ENCODE data around the gene EXOC4.
"Not testable (repeated sequence)": the region's sequence is repeated elsewhere in the genome, so short reads cannot be mapped to it uniquely, and the experiment has no call there.

The EXOC4 gene

DNA sequence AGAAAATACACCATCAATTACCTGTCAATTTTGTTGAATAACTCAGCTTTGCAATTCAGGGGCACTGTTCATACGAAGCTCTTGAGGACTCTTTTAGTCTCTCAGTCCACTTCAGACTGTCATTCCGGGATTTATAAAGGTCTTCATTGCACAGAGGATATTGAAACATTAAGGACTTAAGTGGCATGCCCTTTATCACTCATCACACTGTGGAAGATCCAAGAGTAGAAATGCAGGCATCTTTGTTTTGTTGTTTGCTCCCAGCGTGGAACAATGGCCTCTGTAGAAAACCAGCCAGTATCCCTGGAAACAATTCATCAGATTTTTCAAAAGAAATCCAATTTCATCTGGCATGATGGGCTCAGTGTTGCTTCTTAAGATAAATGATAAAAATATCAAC, 808.0 kb downstream of the EXOC4 start:
- DNase-seq, result no peak

DNA sequence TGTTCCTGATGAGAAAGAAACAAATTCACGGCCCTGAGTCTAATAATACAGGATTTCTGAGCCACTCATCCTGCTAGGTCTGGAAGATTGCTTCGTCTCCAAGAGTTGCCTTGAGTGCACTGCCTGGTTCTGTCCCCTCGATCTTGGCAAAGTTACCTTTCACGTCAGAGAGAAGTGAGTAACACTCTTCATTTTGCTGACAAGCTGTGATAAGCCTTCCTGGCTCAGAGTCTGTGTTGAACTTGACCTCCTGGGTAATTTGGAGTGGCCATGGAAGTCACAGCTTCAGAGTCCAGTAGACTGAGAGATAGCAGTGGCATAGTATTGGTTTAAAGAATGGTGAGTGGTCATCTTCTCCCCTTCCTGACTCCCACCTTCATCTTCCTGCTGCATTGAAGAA, 809.6 kb downstream of the EXOC4 start:
- no peak for DNase-seq

DNA sequence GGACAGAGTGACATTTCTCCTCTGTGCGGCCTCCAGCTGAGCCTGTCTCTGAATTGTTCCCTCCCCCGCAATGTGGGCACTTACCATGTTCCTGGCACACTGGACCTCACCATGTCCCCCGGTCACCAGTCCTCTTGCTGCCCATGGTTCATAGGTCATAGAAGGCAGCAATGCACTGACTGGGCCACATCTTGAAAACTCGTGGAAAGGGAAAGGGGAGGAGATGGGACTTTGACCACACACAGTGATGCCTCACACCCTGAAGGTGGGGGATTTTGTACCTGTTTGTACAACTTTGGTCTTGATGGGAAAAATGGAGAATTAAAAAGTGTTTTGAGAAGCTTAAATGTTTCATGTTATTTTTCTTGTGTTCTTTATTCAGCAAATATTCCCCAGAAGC, 812.5 kb downstream of the EXOC4 start:
- no peak for DNase-seq

DNA sequence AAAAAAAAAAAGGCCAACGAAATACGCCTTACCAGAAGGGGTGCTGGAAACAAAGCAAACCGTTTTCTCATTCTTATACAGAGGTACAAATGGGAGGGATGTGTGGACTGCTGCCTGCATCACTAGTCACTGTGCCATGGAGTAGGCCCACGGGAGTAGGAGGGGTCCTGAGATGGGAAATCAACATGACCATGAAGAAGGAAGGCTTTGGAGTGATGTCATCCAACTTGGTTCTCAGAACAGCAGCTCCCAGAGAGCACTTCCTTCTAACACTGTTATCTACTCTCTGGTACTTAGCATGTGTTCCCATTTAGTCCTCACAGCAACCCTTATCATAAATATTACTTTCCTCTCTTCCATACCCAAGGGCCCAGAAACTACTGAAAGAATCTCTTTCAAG, 814.3 kb downstream of the EXOC4 start:
- no peak for DNase-seq

DNA sequence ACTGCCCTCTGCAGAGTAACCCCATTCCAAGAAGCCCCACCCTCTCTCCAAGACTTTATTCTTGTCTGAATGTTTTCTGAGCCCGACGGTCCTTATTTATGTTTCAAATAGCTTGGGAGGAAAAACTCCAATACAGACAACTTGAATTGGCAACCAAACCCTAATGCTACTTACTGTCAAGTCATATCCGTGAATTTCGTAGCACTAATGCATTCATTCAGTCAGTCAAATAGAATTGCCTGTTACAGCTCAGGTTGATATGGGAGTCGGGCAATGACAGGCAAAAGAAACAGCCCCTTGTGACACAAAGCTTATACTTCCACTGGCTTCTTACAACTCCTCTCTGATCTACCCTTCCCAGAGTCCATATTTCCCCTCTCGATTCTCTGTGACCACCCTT, 815.8 kb downstream of the EXOC4 start:
- no peak for DNase-seq

DNA sequence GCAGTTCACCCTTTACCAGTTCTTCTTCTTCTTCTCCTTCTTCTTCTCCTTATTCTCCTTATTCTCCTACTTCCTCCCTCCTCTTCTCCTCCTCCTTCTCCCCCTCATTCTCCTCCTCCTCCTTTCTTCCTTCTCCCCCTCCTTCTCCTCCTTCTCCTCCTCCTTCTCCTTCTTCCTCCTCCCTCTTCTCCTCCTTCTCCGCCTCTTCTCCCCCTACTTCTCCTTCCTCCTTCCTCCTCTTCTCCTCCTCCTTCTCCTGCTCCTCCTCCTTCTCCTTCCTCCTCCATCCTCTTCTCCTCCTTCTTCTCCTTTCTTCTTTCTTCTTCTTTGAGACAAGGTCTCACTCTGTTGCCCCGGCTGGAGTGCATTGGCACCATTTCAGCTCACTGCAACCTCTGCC, 816.3 kb downstream of the EXOC4 start:
- no peak for DNase-seq

DNA sequence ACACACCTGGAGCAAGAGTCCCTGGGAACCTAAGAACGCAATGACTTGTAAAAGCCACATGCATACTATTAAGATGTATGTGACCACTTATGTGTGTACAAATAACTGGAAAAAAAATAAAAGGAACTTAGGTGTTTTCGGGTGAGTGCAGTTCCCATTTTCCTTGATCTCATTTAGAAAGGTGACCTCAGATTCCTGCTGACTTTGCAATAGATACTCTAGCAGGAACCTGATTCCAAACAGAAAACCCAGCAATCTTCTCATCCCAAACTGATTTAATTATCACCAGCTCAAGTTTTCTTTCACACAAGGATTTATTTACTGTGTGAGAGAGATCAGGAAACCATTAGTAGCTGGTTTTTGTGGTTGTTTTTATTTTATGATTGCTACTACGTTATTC, 817.8 kb downstream of the EXOC4 start:
- DNase-seq, result no peak

DNA sequence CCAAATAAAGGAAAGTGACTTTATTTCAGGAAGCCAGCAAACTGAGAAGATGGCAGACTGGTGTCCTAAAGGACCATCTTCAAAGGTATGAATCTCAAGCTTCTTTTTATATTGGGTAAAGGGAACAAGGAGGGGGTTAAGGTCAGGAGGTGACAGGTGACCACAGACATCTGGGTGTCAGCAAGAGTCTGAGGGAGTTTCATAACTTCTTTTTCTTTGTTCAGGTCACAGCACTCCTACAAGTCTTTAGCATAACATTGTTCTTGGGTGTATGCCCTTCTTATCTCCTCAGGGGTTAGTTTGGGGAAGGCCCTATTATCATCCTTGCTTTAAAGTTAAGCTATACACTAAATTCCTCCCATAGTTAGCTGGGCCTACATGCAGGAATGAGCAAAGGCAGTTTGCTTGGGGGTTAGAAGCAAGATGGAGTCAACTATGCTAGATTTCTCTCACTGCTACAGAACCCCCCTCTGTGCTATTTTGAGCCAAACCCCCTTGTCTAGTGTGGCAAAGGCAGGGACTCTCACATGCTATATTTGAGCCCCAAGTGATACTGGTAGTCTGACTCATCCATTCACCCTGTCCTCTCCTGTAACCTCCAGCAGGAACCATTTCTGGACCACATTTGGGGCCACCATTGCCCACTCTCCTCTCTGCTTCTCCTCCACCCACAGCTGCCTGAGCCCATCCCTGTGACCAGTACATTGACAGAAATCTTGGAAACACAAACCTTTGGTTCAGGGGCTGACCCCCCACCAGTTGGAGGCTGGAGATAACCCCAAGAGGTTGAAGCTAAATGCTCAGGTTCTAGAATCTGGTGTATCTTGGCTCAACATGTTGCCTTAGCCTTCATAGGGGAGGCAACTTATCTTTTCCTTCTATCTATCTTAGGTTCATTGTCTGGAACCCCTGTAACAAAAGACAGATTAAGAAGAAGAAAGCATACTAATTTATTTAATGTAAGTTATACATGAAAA, 818.8 kb downstream of the EXOC4 start:
- no peak for DNase-seq

DNA sequence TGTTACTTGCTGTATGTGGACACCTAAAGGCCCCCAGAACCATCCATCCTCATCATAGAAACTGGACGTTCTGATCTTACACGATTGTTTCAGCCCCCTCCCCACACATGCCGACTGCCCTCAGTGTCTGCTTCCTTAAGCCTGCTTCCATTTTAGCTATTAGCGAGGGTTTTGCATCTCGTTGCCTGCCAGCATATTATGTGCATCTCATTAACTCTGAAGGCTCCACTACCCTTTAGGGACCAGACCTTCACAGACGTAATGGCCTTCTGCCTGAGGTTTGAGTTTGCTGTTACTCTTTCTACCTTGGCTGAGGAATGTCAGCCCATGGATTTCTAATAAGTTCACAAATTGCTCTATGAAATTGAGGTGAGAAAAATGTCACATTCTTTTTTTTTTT, 820.4 kb downstream of the EXOC4 start:
- no peak for DNase-seq

DNA sequence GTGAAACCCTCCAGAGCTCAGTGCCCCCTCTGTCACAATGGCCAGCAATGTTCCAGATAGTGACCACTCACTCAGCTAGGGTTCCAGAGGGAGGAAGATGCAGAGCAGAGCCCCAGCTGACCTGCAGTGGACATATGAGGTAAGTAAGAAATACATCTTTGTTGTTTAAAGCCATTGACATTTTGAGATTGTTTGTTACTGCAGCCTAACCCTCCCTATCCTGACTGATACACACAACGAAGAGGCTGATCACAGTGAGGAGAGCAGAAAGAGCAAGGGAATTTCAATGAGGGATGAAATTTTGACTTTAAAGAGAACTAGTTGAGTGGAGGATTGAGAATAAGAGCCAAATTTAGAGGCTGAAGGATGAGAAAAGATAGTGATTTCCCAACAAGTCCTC, 822.9 kb downstream of the EXOC4 start:
- DNase-seq, result no peak

DNA sequence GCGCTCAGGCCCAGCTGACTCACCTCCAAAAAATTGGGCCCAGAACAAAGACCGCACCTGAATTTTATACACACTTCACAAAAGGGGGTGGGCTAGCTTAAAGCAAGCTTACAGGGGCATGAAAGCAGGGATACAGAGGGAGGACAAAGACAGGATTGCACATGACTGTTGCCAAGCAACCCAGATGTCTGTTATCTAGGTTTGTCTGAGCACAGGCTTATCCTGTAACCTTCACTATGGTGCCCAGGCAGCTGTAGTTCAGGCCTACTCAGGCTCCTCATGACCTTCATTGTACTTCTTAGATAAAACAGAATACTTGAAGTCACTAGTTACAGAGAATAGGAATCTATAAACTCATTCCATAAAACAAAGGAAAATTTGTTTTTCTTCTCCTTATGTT, 824.7 kb downstream of the EXOC4 start:
- DNase-seq, result not testable (repeated sequence)

DNA sequence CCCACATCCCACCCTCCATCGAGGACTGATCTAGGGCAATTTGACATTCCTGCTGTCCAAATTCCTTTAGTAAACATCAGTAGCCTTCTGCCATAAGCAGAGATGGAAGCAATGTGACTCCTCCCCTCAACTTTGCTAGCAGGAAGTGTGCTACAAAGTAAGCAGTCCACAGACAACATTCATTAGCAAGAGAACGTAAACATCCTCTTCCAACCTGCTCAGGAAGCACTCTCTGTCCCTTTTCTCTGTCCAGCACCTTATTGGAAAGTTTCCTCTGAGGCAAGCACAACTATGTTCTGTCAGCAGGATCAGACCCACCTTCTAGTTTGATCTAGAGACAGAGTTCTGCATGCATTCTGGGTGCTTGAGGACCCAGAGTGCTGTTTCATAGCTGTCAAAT, 826.1 kb downstream of the EXOC4 start:
- DNase-seq, result no peak

DNA sequence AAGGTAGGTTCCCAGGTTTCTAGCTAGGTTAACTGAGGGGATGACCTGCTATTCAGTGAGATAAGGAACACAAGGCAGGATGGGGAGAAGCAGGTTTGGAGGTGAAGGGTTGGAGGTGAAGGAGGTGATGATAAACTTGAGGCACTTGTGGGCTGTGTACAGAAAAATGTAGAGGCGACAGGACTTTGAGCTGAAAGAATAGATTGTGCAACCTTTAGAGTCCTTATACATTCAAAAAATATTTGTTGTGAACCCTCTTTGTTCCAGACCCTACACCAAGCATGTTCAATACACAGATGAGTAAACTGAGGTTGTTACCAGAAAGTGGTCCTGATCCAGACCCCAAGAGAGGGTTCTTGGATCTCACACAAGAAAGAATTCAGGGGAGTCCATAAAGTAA, 828.8 kb downstream of the EXOC4 start:
- no peak for DNase-seq

DNA sequence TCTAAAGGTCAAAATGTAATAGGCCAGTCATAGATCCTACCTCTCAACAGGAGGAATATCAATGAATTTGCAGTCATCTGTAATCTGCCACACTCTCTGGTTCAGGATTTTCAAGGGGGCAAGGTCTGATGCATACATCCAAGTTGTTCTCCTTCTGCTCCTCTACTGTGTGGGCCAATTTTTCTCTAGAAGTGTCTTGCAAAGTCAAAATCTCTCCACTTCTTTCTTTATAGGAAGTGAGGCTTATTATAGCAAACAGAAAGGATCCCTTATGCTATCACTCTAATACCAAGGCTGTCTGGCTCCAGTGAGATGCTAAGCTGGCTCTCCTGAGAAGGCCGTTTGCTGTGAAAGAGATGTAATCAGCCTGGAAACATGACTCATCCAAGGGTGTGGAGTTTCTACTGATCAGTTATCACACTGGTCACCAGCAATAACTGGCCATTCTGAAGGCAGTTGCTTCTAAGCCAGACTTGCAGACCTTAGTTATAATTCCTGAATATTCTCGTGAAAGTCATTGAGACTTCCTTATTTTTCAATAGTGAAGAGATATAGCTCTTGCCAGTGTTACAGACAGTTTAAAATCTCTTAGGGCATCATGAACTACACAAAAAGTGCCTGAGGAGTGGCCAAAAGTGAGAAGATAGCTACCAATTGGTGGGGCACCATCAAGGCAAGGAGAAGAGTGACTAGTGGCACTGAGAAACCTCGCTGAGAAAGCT, 831.0 kb downstream of the EXOC4 start:
- no peak for DNase-seq

DNA sequence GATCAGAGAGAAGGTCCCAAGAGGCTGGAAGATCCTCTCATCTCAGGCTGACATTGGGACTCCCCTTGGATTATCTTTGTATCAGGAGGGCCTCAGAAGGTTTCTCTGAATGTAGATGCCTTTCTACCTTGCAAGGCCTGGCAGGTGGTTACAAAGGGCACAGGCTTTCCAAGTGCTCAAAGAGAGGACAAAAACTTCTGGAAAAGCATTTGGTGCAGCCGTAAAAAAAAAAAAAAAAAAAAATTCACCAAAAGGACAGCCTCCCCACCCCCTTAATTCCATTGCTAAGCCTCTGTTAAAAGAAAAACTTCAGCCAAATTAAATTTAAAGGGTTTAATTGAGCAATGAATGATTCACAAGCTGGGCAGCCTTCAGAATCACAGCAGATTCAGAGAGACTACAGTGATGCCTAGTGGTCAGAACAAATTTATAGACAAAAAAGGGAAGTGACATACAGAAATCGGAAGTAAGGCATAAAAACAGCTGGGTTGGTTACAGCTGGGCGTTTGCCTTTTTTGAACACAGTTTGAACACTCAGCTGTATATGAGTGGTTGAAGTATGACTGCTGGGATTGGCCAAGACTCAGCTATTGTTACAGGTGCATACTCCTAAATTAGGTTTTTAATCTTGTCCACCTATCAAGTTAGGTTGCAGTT, 831.7 kb downstream of the EXOC4 start:
- DNase-seq, result no peak

DNA sequence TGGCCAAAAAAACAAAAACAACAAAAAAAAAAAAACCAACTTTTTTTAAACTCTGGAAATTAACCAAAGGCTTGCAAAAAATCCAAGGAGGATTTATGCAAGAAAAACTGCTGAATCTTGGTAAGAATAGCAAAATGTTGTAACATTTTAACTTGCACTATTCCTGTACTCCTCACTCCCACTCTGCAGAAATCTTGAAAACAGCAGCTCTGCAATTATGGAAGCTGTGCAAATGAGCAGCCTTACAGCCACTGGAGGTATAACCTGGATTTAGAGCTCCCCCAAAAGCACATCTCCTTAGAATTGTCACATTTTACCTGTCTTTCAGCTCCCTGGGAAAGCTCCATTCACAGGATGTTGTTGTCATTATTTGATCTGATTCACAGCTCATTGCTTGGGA, 832.4 kb downstream of the EXOC4 start:
- DNase-seq, result no peak

DNA sequence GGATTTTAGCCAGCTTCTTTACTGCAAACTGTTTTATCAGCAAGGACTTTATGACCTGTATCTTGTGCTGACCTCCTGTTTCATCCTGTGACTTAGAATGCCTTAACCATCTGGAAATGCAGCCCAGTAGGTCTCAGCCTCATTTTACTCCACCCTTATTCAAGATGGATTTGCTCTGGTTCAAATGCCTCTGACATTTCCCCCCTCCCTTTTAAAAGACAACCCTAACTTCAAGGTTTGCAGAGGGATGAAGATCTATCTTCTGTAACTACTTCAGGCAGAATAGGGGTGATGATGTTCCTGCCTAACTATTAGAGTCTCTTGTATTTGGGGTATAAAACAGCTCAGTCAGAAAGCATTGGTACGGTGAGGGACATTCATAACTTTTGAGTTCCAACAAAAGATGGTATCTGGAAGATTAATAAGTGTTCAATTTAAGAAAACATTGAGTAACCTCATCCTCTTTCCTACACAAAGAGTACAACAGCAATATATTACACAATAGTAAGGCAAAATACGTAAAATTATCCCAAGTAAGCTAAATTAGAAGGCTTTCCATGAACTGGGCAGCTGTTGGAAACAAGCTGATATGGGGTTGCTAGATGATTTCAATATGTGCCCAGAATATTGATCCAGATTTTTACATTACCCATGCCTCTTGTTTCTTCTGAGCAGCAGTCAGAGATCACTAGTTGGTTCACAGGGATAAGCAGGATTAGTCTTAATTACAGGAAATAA, 834.3 kb downstream of the EXOC4 start:
- DNase-seq, result no peak

DNA sequence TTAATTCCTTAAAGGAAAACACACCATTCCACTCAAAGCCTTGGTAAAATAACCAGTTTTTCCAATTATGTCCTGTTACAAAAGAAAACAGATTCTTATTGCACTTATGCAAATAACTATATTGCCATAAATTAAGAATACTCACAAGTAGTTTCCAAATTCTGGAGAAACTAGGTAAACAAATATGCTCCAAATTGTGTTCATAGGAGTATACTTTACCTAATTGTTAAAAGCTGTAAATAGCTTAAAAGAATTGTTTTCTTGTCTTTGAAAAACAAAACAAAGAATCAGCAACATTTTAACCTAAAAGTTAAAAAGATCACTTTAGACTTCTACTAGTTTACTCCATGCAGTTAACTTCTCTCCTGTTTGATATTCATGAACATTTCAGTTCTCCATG, 835.3 kb downstream of the EXOC4 start:
- DNase-seq, result no peak

DNA sequence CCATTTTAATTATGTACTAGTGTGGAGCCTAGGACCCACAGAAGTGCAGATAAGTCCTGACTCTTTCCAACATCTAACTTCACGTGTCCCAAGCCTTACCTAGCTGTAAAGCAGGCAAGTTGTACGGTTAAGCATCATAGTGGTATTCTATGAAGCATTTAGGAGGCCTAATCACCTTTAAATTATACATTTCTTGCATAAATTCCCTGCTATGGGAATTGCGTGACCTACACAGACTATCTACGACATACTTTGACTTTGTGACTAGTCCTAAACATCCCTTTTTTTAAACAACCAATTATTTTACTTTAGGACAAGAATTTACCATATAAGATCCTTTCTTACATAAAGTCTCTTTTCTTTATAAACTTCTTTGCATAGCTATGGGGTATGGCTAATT, 836.6 kb downstream of the EXOC4 start:
- DNase-seq, result no peak

DNA sequence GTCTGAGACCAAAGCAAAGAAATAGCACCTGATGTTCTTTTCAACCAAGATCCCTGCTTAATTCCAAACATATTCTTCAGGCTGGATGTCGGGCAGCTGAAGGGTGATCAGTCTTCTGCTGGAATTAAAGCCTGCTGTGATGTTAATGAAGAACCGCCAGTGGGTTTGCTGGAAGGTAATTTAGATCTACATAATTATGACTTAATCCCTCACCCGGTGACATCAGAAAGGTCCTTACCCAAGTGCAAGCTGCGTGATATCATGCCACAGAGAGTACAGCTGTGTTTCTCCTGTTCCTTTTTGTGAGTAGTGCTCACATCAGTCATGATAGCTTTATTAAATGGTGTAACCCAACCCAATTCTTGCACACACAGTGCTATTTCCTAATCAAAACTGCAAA, 845.2 kb downstream of the EXOC4 start:
- DNase-seq, result no peak

DNA sequence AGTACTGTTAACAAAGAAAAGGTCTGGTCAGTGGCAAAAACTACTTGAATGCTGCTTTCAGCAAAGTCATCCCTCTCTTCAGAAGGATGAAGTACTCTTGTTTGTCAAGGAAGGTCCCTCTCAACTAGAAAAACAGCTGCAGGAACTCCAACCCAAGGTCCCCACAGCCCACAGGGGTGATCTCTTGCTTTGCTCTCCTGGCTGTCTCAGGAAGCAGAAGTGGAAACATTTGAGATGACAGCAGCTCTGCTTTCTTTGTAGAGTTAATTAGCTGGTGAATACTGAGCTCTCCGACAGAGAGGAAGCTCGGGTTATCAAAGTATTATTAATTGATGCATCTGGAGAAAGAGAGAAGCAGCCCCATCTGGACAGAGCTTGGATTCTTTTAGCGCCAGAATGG, 848.8 kb downstream of the EXOC4 start:
- DNase-seq, result no peak

DNA sequence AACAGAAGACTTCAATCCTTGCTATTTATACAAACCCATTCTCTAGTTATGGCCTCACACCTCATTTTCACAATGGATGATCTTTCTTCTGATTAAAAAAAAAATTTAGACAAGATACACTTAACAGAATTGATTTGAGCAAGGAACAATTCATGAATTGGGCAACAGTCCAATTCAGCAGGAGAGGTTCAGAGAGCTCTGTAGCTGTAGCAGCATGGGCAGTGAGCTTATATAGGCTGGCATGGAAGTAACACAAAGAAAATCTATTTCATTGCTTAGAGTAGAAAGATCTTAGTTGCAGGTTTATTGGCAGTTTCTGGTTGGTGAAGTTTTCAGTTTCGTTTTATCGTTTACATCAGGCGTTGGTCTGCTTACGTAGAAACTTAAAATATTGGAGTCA, 851.3 kb downstream of the EXOC4 start:
- no peak for DNase-seq

DNA sequence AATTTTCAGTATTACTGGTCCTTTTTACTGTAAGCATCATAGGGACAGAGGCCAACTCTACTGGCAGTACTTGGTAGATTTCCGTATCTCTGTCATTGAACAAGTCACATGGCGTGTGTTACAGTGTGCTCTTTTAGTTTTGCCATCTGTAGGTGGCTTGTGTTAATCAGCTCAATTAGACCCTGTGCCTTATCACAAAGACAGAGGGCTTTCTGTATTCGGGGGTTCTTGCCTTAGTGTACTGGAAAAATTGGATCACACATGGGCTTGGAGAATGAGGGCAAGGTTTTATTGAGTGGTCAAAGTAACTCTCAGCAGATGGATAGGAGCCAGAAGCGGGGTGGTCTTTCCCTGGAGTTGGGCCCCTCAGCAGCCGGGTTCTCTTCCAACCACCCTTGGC, 853.0 kb downstream of the EXOC4 start:
- DNase-seq, result no peak

Measured in NCI-H2081 treated with DMSO at 0.1 percent for 48 hours (cell line).